GM19397 (cell line): ENCODE data around the gene NIPSNAP3A.

Source experiments
- ATAC-seq: cut with Tn5 transposase; IDR thresholded peaks from one replicate; pipeline ENCODE4 v1.9.1; 2021; ENCODE audit warnings: mild to moderate bottlenecking, moderate library complexity; ENCODE audit not compliant: unreplicated experiment

NIPSNAP3A gene

GRCh38 chr9:104774132-104774531, 26.6 kb downstream of the NIPSNAP3A start:
- ATAC-seq = no peak

- ATAC-seq = peak; percentile 79
These were observed 27.5 kb downstream of the NIPSNAP3A start for GRCh38 chr9:104774831-104775573.

GRCh38 chr9:104775574-104775936, 28.1 kb downstream of the NIPSNAP3A start:
- peak; percentile 65 for ATAC-seq

GRCh38 chr9:104775976-104776375, 28.5 kb downstream of the NIPSNAP3A start:
- peak; percentile 0 for ATAC-seq

GRCh38 chr9:104776797-104777196, 29.3 kb downstream of the NIPSNAP3A start:
- ATAC-seq = no peak

GRCh38 chr9:104778802-104779201, 31.3 kb downstream of the NIPSNAP3A start:
- no peak for ATAC-seq

- no peak for ATAC-seq
These were observed 31.9 kb downstream of the NIPSNAP3A start for GRCh38 chr9:104779334-104779733.

GRCh38 chr9:104779946-104780535, 32.6 kb downstream of the NIPSNAP3A start:
- ATAC-seq = no peak

- ATAC-seq = no peak
These were observed 33.4 kb downstream of the NIPSNAP3A start for GRCh38 chr9:104780796-104781395.

- no peak for ATAC-seq
These were observed 36.1 kb downstream of the NIPSNAP3A start for GRCh38 chr9:104783588-104783987.

GRCh38 chr9:104784098-104784497, 36.6 kb downstream of the NIPSNAP3A start:
- peak; percentile 52 for ATAC-seq

- ATAC-seq = no peak
These were observed 38.8 kb downstream of the NIPSNAP3A start for GRCh38 chr9:104786293-104786692.

GRCh38 chr9:104787306-104788015, 40.0 kb downstream of the NIPSNAP3A start:
- ATAC-seq = no peak

GRCh38 chr9:104788251-104788650, 40.8 kb downstream of the NIPSNAP3A start:
- ATAC-seq = no peak

GRCh38 chr9:104794070-104794469, 46.6 kb downstream of the NIPSNAP3A start:
- no peak for ATAC-seq

- no peak for ATAC-seq
These were observed 47.6 kb downstream of the NIPSNAP3A start for GRCh38 chr9:104795082-104795481.

GRCh38 chr9:104795857-104796256, 48.4 kb downstream of the NIPSNAP3A start:
- no peak for ATAC-seq

- ATAC-seq = no peak
These were observed 50.9 kb downstream of the NIPSNAP3A start for GRCh38 chr9:104798209-104798995.

GRCh38 chr9:104800068-104800785, 52.7 kb downstream of the NIPSNAP3A start:
- ATAC-seq = no peak

GRCh38 chr9:104802110-104802509, 54.6 kb downstream of the NIPSNAP3A start:
- ATAC-seq = no peak
